ENCODE measurements around the gene HIP1R.

Gene HIP1R

GRCh38 chr12:122855071-122855829 is 20.0 kb downstream of the HIP1R start:
- no peak overlapping the region for H3K27ac ChIP-seq
- TF ChIP-seq ZFX (IDR thresholded peaks at IDR 0.05; ENCODE audit: borderline replicate concordance) (no peak), CTCF (IDR thresholded peaks at IDR 0.05) (no peak)

- H3K27ac ChIP-seq: no peak overlapping the region
- TF ChIP-seq CTCF (IDR thresholded peaks at IDR 0.05): no peak
Observed at GRCh38 chr12:122855928-122856831, 20.9 kb downstream of the HIP1R start.

- TF ChIP-seq ZFX (IDR thresholded peaks at IDR 0.05; ENCODE audit: borderline replicate concordance) (no peak), CTCF (IDR thresholded peaks at IDR 0.05) (no peak)
Observed at GRCh38 chr12:122856999-122857671, 21.9 kb downstream of the HIP1R start.

GRCh38 chr12:122858171-122858570 is 22.9 kb downstream of the HIP1R start:
- no peak for TF ChIP-seq CTCF (IDR thresholded peaks at IDR 0.05)
- no peak for TF ChIP-seq ZFX (IDR thresholded peaks at IDR 0.05; ENCODE audit: borderline replicate concordance)
- no peak overlapping the region for H3K27ac ChIP-seq

More at GRCh38 chr12:122856999-122857671, 21.9 kb downstream of the HIP1R start:
- no peak overlapping the region for H3K27ac ChIP-seq

- TF ChIP-seq CTCF (IDR thresholded peaks at IDR 0.05): no peak
- no peak for TF ChIP-seq ZFX (IDR thresholded peaks at IDR 0.05; ENCODE audit: borderline replicate concordance)
- no peak overlapping the region for H3K27ac ChIP-seq
Observed at GRCh38 chr12:122858591-122859302, 23.5 kb downstream of the HIP1R start.

- H3K27ac ChIP-seq: 0 out of 2 replicates have a peak overlapping the region, but pooled peaks have one; percentile 25
- TF ChIP-seq CTCF (IDR thresholded peaks at IDR 0.05) (no peak), ZFX (IDR thresholded peaks at IDR 0.05; ENCODE audit: borderline replicate concordance) (no peak)
Observed at GRCh38 chr12:122859303-122860039, 24.2 kb downstream of the HIP1R start.
